ENCODE data around the gene NCAPG2. TPM values are rescaled to one million over a fixed set of nuclear protein-coding genes. Genes with fewer than 3 reads are reported as not detected.

Gene NCAPG2
- polyA plus RNA-seq, 1 donor (not counting 4 experiments of a cell fraction or from before 2014, with no cell fraction given) = 16.5 TPM

DNA sequence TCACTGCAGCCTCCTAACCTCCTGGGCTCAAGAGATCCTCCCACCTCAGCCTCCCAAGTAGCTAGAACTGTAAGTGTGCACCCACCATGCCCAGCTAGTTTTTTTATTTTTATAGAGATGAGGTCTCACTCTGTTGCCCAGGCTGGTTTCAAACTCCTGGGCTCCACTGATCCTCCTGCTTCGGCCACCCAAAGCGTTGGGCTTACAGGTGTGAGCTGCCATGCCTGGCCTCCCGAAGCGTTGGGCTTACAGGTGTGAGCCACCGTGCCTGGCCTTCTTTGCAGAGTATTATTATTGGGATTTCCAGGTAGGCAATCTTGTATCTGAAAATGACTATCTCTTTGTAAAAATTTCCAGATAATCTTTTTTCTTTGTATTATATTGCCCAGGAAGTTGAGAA is 23.1 kb upstream of the NCAPG2 start:
- TF ChIP-seq, protein P1, sequence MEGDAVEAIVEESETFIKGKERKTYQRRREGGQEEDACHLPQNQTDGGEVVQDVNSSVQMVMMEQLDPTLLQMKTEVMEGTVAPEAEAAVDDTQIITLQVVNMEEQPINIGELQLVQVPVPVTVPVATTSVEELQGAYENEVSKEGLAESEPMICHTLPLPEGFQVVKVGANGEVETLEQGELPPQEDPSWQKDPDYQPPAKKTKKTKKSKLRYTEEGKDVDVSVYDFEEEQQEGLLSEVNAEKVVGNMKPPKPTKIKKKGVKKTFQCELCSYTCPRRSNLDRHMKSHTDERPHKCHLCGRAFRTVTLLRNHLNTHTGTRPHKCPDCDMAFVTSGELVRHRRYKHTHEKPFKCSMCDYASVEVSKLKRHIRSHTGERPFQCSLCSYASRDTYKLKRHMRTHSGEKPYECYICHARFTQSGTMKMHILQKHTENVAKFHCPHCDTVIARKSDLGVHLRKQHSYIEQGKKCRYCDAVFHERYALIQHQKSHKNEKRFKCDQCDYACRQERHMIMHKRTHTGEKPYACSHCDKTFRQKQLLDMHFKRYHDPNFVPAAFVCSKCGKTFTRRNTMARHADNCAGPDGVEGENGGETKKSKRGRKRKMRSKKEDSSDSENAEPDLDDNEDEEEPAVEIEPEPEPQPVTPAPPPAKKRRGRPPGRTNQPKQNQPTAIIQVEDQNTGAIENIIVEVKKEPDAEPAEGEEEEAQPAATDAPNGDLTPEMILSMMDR (optimal IDR thresholded peaks at IDR 0.05 in 1 of 3, IDR thresholded peaks at IDR 0.05 in 1 of 3, conservative IDR thresholded peaks at IDR 0.05 in 1 of 3; ENCODE audit: extremely low read depth in 1 of 3, insufficient read depth in 2 of 3, low read length in 3 of 3) = no peak
- TF ChIP-seq EZH2 (IDR thresholded peaks at IDR 0.05; ENCODE audit: low read length) = no peak
- H4K20me1 ChIP-seq (ENCODE audit: control insufficient read depth, extremely low read depth, insufficient read depth, low read length) = no peaks in the 10 kb centered on the region
- no peaks in the 10 kb centered on the region for H3K79me2 ChIP-seq (ENCODE audit: control insufficient read depth, insufficient read depth, low read length)
- FAIRE-seq (no peak), DNase-seq (ENCODE audit: low read depth, low spot score) (no peak)
- H3K9ac ChIP-seq (ENCODE audit: control insufficient read depth, extremely low read depth, insufficient read depth, low read length) = no peak overlapping the region
- dilution Hi-C loops (cut with MboI; ENCODE audit: extremely low pct_ligation_motif_present, low sequenced_read_pairs) = no loop called here
- H3K9me3 ChIP-seq (ENCODE audit: control insufficient read depth, low read depth, low read length) = no peaks in the 10 kb centered on the region
- H3K4me2 ChIP-seq (ENCODE audit: control insufficient read depth, extremely low read depth, insufficient read depth, low read depth, low read length) = no peak overlapping the region
- no peaks in the 10 kb centered on the region for H3K9me1 ChIP-seq (ENCODE audit: control insufficient read depth, extremely low read depth, insufficient read depth, low read length)
- H2AFZ ChIP-seq (ENCODE audit: control insufficient read depth, low read length) = no peak overlapping the region
- H3K27ac ChIP-seq (ENCODE audit: control insufficient read depth, insufficient read depth, low read length) = no peak overlapping the region
- peaks cover 5 to 8% of the 10 kb centered on the region in 2 experiments for H3K36me3 ChIP-seq (ENCODE audit: control insufficient read depth in 2 of 2, extremely low read depth in 1 of 2, insufficient read depth in 2 of 2, low read length in 2 of 2)
- H3K4me3 ChIP-seq (ENCODE audit: control insufficient read depth in 2 of 3, extremely low read depth in 1 of 3, insufficient read depth in 2 of 3, low read depth in 1 of 3, low read length in 3 of 3) = no peak overlapping the region
- H3K27me3 ChIP-seq (ENCODE audit: control insufficient read depth, extremely low read depth, insufficient read depth, low read length) = no peaks in the 10 kb centered on the region
- peaks cover 9% of the 10 kb centered on the region for H3K4me1 ChIP-seq (ENCODE audit: control insufficient read depth, extremely low read depth, insufficient read depth, low read length)

DNA sequence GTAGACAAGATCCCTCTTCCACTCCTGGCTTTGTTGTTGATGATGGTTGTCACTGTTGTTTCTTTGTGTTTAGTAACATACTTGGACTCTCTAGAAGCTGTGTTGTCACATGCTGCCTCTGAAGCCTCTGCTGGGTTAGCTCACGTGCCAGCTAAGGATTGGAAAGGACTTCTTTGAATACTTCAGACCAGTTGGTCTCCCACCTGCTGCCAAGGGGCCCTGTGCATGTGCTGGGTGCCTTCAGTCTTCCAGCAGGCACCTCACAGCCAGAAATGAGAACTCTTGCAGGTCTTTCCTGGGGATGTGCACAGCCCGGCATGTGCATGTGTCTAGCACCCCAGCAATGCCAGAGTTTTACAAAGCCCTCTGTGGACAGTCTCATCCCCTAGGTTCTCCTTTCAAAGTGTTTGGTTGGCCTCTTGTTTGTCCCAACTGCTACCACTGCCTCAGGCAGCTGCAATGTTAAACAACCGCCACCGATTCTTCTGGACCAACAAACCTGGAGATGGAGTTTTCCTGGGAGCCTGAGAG is 21.7 kb upstream of the NCAPG2 start:
- H3K27ac ChIP-seq (ENCODE audit: control insufficient read depth, insufficient read depth, low read length) = no peak overlapping the region
- no peak overlapping the region for H3K9ac ChIP-seq (ENCODE audit: control insufficient read depth, extremely low read depth, insufficient read depth, low read length)
- H3K9me3 ChIP-seq (ENCODE audit: control insufficient read depth, low read depth, low read length) = no peaks in the 10 kb centered on the region
- dilution Hi-C loops (cut with MboI; ENCODE audit: extremely low pct_ligation_motif_present, low sequenced_read_pairs) = no loop called here
- H3K4me2 ChIP-seq (ENCODE audit: control insufficient read depth, extremely low read depth, insufficient read depth, low read depth, low read length) = no peak overlapping the region
- H3K4me3 ChIP-seq (ENCODE audit: control insufficient read depth in 2 of 3, extremely low read depth in 1 of 3, insufficient read depth in 2 of 3, low read depth in 1 of 3, low read length in 3 of 3) = no peak overlapping the region
- H3K9me1 ChIP-seq (ENCODE audit: control insufficient read depth, extremely low read depth, insufficient read depth, low read length) = no peaks in the 10 kb centered on the region
- H2AFZ ChIP-seq (ENCODE audit: control insufficient read depth, low read length) = no peak overlapping the region
- TF ChIP-seq, protein P1 (optimal IDR thresholded peaks at IDR 0.05 in 1 of 3, IDR thresholded peaks at IDR 0.05 in 1 of 3, conservative IDR thresholded peaks at IDR 0.05 in 1 of 3; ENCODE audit: extremely low read depth in 1 of 3, insufficient read depth in 2 of 3, low read length in 3 of 3) = no peak
- TF ChIP-seq EZH2 (IDR thresholded peaks at IDR 0.05; ENCODE audit: low read length) = no peak
- FAIRE-seq (no peak), DNase-seq (ENCODE audit: low read depth, low spot score) (no peak)
- no peaks in the 10 kb centered on the region for H3K27me3 ChIP-seq (ENCODE audit: control insufficient read depth, extremely low read depth, insufficient read depth, low read length)
- no peaks in the 10 kb centered on the region for H3K79me2 ChIP-seq (ENCODE audit: control insufficient read depth, insufficient read depth, low read length)
- peaks cover 9% of the 10 kb centered on the region for H3K4me1 ChIP-seq (ENCODE audit: control insufficient read depth, extremely low read depth, insufficient read depth, low read length)
- H3K36me3 ChIP-seq (ENCODE audit: control insufficient read depth in 2 of 2, extremely low read depth in 1 of 2, insufficient read depth in 2 of 2, low read length in 2 of 2) = peaks cover 1 to 7% of the 10 kb centered on the region in 2 experiments
- no peaks in the 10 kb centered on the region for H4K20me1 ChIP-seq (ENCODE audit: control insufficient read depth, extremely low read depth, insufficient read depth, low read length)

Data from keratinocyte (primary cell).